ENCODE results near the gene UGT3A1. TPM values are rescaled to one million over a fixed set of nuclear protein-coding genes. Genes with fewer than 3 reads are reported as not detected.
A peak's percentile ranks its signal among the peaks of the same experiment; 100 is the strongest.

Gene UGT3A1
- total RNA-seq, 6 experiments from 2014 or later, result 14.7 to 62.1 (median 30.3) TPM

GRCh38 chr5:36013182-36013581 is 22.0 kb upstream of the UGT3A1 start:
- Histone ChIP-seq H3K36me3 (no peaks in the 10 kb centered on the region), H3K4me3 (no peak overlapping the region), H3K27me3 (no peaks in the 10 kb centered on the region), H3K4me1 (peaks cover 0 to 10% (median 0%) of the 10 kb centered on the region in 4 donors), H3K27ac (no peak overlapping the region), H3K9me3 (no peaks in the 10 kb centered on the region)
- no peak for TF ChIP-seq POLR2A (IDR thresholded peaks at IDR 0.05)
- no peak for TF ChIP-seq CTCF (IDR thresholded peaks at IDR 0.05)
- ATAC-seq (no peak), DNase-seq (no peak)
- intact Hi-C loops (cut with DNase I), result no loop called here
- 86% methylated on average over 1 of the region's 2 CpGs for WGBS (ENCODE audit: insufficient coverage, low coverage, low lambda C conversion rate, missing lambda C conversion rate)

DNA sequence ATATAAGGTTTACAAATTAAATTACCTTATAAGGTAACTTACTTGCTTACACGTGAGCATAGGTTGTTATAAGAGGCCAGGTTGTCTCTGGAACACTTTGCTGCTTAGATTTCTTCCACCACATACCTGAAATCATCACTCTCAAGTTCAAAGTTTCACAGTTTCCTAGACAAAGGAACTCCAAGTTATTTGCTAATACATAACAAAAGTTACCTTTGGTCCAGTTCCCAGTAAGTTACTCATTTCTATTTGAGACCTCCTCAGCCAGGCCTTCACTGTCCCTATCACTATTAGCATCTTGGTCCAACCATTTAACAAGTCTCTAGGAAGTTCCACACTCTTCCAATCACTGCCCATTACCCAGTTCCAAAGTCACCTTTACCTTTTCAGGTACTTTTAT is 18.5 kb upstream of the UGT3A1 start:
- intact Hi-C loops (cut with DNase I), result no loop called here
- Histone ChIP-seq H3K4me1 (no peaks in the 10 kb centered on the region), H3K9me3 (no peaks in the 10 kb centered on the region), H3K27me3 (no peaks in the 10 kb centered on the region), H3K4me3 (no peak overlapping the region), H3K36me3 (no peaks in the 10 kb centered on the region), H3K27ac (no peak overlapping the region)
- TF ChIP-seq POLR2A (IDR thresholded peaks at IDR 0.05) (no peak), CTCF (IDR thresholded peaks at IDR 0.05) (no peak)
- 92% methylated on average over 1 of the region's 1 CpG for WGBS (ENCODE audit: insufficient coverage, low coverage, low lambda C conversion rate, missing lambda C conversion rate)
- ATAC-seq (no peak), DNase-seq (no peak)

GRCh38 chr5:36007366-36007765 is 16.2 kb upstream of the UGT3A1 start:
- H3K4me3 ChIP-seq, result no peak overlapping the region
- DNase-seq, result no peak
- no peaks in the 10 kb centered on the region for H3K36me3 ChIP-seq
- no peaks in the 10 kb centered on the region for H3K27me3 ChIP-seq
- intact Hi-C loops (cut with DNase I), result no loop called here
- no peak overlapping the region for H3K27ac ChIP-seq
- TF ChIP-seq CTCF (IDR thresholded peaks at IDR 0.05) (no peak), POLR2A (IDR thresholded peaks at IDR 0.05) (no peak)
- no peaks in the 10 kb centered on the region for H3K9me3 ChIP-seq
- no peaks in the 10 kb centered on the region for H3K4me1 ChIP-seq
- ATAC-seq, result no peak

DNA sequence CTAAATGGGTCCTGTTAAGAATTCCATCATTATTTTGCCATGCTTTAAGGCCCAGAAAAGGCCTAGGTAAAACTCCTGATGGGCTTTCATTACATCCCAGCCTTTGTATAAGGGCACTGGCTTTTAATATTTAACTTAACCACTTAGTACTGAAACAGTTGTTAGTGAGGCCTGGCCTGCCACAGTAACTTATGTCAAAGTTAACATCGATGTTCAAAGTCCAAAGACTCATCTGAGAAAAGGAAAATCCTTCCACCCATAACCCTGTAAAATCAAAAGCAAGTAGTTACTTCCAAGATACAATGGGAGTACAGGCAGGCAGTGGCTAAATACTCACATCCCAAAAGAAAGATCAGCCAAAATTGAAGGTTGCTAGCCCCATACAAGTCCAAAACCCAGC is 15.0 kb upstream of the UGT3A1 start:
- DNase-seq (no peak), ATAC-seq (peak in 2 of 4 donors; percentile 48 to 60)
- no peak for TF ChIP-seq CTCF (IDR thresholded peaks at IDR 0.05)
- no peak for TF ChIP-seq POLR2A (IDR thresholded peaks at IDR 0.05)
- Histone ChIP-seq H3K9me3 (no peaks in the 10 kb centered on the region), H3K27me3 (no peaks in the 10 kb centered on the region), H3K4me3 (no peak overlapping the region), H3K27ac (no peak overlapping the region), H3K4me1 (no peaks in the 10 kb centered on the region), H3K36me3 (no peaks in the 10 kb centered on the region)
- intact Hi-C loops (cut with DNase I), result no loop called here
- 57% methylated on average over 1 of the region's 1 CpG for WGBS (ENCODE audit: insufficient coverage, low coverage, low lambda C conversion rate, missing lambda C conversion rate)

- Histone ChIP-seq H3K4me3 (no peak overlapping the region), H3K9me3 (no peaks in the 10 kb centered on the region), H3K27ac (no peak overlapping the region), H3K36me3 (no peaks in the 10 kb centered on the region), H3K4me1 (peaks cover 0 to 15% (median 8%) of the 10 kb centered on the region in 4 donors), H3K27me3 (no peaks in the 10 kb centered on the region)
- TF ChIP-seq POLR2A (IDR thresholded peaks at IDR 0.05) (no peak), CTCF (IDR thresholded peaks at IDR 0.05) (no peak)
- 95% methylated on average over 2 of the region's 3 CpGs for WGBS (ENCODE audit: insufficient coverage, low coverage, low lambda C conversion rate, missing lambda C conversion rate)
- ATAC-seq, result no peak
- intact Hi-C loops (cut with DNase I), result no loop called here
- DNase-seq, result no peak
These were observed 9.8 kb upstream of the UGT3A1 start for GRCh38 chr5:36001032-36001431.
